ENCODE results near the gene CLDND2. TPM values are rescaled to one million over a fixed set of nuclear protein-coding genes. Genes with fewer than 3 reads are reported as not detected.
A peak's percentile ranks its signal among the peaks of the same experiment; 100 is the strongest.

The CLDND2 gene
- total and polyA plus RNA-seq, 10 of the 15 experiments (the other 5 are each of a cell fraction or from before 2014, with no cell fraction given), result 0.24 to 7.1 (median 1.8) TPM; not detected in 1

DNA sequence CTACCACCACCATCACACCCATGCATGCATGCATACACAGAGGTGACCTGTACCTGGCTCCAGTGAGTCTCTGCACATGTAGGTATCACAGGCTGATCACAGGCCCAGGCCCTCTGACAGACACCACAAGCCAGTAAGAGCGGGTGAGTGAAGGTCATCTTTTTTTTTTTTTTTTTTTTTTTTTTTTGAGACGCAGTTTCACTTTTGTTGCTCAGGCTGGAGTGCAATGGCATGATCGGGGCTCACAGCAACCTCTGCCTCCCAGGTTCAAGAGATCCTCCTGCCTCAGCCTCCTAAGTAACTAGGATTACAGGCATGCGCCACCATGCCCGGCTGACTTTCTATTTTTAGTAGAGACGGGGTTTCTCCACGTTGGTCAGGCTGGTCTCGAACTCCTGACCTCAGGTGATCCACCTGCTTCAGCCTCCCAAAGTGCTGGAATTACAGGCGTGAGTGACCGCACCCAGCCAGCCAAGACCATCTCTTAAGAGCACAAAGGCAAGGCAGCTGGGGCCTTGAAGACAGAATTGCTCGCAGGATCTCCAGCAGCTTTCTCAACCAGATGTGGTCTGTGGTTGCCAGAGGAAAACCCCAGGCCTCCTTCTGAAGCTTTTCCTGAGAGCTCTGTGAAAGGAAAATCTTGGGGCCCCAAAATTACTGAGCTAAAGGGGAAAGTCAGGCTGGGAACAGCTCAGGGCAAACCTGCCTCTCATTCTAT is 6.9 kb upstream of the CLDND2 start (continued):
- TF ChIP-seq, protein P1, sequence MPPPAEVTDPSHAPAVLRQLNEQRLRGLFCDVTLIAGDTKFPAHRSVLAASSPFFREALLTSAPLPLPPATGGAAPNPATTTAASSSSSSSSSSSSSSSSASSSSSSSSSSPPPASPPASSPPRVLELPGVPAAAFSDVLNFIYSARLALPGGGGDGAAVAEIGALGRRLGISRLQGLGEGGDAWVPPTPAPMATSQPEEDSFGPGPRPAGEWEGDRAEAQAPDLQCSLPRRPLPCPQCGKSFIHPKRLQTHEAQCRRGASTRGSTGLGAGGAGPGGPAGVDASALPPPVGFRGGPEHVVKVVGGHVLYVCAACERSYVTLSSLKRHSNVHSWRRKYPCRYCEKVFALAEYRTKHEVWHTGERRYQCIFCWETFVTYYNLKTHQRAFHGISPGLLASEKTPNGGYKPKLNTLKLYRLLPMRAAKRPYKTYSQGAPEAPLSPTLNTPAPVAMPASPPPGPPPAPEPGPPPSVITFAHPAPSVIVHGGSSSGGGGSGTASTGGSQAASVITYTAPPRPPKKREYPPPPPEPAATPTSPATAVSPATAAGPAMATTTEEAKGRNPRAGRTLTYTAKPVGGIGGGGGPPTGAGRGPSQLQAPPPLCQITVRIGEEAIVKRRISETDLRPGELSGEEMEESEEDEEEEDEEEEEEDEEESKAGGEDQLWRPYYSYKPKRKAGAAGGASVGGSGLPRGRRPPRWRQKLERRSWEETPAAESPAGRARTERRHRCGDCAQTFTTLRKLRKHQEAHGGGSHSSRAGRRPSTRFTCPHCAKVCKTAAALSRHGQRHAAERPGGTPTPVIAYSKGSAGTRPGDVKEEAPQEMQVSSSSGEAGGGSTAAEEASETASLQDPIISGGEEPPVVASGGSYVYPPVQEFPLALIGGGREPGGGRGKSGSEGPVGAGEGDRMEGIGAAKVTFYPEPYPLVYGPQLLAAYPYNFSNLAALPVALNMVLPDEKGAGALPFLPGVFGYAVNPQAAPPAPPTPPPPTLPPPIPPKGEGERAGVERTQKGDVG (CRISPR knock-in tag; IDR thresholded peaks at IDR 0.05), result no peak
- TF ChIP-seq, protein P2, sequence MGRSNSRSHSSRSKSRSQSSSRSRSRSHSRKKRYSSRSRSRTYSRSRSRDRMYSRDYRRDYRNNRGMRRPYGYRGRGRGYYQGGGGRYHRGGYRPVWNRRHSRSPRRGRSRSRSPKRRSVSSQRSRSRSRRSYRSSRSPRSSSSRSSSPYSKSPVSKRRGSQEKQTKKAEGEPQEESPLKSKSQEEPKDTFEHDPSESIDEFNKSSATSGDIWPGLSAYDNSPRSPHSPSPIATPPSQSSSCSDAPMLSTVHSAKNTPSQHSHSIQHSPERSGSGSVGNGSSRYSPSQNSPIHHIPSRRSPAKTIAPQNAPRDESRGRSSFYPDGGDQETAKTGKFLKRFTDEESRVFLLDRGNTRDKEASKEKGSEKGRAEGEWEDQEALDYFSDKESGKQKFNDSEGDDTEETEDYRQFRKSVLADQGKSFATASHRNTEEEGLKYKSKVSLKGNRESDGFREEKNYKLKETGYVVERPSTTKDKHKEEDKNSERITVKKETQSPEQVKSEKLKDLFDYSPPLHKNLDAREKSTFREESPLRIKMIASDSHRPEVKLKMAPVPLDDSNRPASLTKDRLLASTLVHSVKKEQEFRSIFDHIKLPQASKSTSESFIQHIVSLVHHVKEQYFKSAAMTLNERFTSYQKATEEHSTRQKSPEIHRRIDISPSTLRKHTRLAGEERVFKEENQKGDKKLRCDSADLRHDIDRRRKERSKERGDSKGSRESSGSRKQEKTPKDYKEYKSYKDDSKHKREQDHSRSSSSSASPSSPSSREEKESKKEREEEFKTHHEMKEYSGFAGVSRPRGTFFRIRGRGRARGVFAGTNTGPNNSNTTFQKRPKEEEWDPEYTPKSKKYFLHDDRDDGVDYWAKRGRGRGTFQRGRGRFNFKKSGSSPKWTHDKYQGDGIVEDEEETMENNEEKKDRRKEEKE (IDR thresholded peaks at IDR 0.05), result no peak
- TF ChIP-seq, protein P3, sequence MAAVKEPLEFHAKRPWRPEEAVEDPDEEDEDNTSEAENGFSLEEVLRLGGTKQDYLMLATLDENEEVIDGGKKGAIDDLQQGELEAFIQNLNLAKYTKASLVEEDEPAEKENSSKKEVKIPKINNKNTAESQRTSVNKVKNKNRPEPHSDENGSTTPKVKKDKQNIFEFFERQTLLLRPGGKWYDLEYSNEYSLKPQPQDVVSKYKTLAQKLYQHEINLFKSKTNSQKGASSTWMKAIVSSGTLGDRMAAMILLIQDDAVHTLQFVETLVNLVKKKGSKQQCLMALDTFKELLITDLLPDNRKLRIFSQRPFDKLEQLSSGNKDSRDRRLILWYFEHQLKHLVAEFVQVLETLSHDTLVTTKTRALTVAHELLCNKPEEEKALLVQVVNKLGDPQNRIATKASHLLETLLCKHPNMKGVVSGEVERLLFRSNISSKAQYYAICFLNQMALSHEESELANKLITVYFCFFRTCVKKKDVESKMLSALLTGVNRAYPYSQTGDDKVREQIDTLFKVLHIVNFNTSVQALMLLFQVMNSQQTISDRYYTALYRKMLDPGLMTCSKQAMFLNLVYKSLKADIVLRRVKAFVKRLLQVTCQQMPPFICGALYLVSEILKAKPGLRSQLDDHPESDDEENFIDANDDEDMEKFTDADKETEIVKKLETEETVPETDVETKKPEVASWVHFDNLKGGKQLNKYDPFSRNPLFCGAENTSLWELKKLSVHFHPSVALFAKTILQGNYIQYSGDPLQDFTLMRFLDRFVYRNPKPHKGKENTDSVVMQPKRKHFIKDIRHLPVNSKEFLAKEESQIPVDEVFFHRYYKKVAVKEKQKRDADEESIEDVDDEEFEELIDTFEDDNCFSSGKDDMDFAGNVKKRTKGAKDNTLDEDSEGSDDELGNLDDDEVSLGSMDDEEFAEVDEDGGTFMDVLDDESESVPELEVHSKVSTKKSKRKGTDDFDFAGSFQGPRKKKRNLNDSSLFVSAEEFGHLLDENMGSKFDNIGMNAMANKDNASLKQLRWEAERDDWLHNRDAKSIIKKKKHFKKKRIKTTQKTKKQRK (IDR thresholded peaks at IDR 0.05; ENCODE audit: low read depth, low read length), result no peak
- TF ChIP-seq MXI1 (IDR thresholded peaks at IDR 0.05; ENCODE audit: low read depth, low read length), result no peak
- TF ChIP-seq HCFC1 (IDR thresholded peaks at IDR 0.05; ENCODE audit: low read length), result no peak
- TF ChIP-seq NRF1 (conservative IDR thresholded peaks at IDR 0.05; ENCODE audit: low read depth, low read length), result no peak
- TF ChIP-seq, protein P4, sequence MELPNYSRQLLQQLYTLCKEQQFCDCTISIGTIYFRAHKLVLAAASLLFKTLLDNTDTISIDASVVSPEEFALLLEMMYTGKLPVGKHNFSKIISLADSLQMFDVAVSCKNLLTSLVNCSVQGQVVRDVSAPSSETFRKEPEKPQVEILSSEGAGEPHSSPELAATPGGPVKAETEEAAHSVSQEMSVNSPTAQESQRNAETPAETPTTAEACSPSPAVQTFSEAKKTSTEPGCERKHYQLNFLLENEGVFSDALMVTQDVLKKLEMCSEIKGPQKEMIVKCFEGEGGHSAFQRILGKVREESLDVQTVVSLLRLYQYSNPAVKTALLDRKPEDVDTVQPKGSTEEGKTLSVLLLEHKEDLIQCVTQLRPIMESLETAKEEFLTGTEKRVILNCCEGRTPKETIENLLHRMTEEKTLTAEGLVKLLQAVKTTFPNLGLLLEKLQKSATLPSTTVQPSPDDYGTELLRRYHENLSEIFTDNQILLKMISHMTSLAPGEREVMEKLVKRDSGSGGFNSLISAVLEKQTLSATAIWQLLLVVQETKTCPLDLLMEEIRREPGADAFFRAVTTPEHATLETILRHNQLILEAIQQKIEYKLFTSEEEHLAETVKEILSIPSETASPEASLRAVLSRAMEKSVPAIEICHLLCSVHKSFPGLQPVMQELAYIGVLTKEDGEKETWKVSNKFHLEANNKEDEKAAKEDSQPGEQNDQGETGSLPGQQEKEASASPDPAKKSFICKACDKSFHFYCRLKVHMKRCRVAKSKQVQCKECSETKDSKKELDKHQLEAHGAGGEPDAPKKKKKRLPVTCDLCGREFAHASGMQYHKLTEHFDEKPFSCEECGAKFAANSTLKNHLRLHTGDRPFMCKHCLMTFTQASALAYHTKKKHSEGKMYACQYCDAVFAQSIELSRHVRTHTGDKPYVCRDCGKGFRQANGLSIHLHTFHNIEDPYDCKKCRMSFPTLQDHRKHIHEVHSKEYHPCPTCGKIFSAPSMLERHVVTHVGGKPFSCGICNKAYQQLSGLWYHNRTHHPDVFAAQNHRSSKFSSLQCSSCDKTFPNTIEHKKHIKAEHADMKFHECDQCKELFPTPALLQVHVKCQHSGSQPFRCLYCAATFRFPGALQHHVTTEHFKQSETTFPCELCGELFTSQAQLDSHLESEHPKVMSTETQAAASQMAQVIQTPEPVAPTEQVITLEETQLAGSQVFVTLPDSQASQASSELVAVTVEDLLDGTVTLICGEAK (IDR thresholded peaks at IDR 0.05; ENCODE audit: borderline replicate concordance), result no peak
- no peak for TF ChIP-seq BCL11A (IDR thresholded peaks at IDR 0.05; ENCODE audit: low read depth, low read length)
- peak; percentile 10; the same call in 1 of the 2 replicates for TF ChIP-seq ATF7 (IDR thresholded peaks at IDR 0.05; ENCODE audit: low read depth)
